ENCODE data around the gene CALU.

DNA sequence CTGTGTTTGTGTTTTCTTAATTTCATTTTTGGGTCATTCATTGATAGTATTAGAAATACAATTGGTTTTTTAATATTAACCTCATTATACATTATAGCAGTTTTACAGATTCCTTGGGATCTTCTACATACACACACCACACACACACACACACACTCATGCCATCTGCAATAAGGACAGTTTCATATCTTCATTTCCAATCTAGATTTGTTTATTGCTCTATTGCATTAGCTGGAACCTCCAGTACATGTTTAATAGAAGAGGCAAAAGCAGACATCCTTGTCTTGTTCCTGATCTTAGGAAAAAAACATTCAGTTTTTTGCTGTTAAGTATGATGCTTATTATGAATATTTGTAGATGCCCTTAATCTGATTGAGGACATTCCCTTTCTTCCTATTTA is 17.8 kb upstream of the CALU start:
- TF ChIP-seq POLR2A (IDR thresholded peaks at IDR 0.05; ENCODE audit: low read depth), result no peak
- TF ChIP-seq POLR2AphosphoS5 (IDR thresholded peaks at IDR 0.05), result no peak
- TF ChIP-seq, protein P1, sequence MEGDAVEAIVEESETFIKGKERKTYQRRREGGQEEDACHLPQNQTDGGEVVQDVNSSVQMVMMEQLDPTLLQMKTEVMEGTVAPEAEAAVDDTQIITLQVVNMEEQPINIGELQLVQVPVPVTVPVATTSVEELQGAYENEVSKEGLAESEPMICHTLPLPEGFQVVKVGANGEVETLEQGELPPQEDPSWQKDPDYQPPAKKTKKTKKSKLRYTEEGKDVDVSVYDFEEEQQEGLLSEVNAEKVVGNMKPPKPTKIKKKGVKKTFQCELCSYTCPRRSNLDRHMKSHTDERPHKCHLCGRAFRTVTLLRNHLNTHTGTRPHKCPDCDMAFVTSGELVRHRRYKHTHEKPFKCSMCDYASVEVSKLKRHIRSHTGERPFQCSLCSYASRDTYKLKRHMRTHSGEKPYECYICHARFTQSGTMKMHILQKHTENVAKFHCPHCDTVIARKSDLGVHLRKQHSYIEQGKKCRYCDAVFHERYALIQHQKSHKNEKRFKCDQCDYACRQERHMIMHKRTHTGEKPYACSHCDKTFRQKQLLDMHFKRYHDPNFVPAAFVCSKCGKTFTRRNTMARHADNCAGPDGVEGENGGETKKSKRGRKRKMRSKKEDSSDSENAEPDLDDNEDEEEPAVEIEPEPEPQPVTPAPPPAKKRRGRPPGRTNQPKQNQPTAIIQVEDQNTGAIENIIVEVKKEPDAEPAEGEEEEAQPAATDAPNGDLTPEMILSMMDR (IDR thresholded peaks at IDR 0.05), result no peak
- TF ChIP-seq EP300 (IDR thresholded peaks at IDR 0.05), result no peak
